Right kidney (tissue), 1 donor: ENCODE measurements around the gene TM4SF20.
"Not testable (repeated sequence)": the region's sequence is repeated elsewhere in the genome, so short reads cannot be mapped to it uniquely, and the experiment has no call there.

Experiments used
- DNase-seq: peaks from one replicate; pipeline ENCODE4 v3.0.0-alpha.2; 2016

TM4SF20 gene

DNA sequence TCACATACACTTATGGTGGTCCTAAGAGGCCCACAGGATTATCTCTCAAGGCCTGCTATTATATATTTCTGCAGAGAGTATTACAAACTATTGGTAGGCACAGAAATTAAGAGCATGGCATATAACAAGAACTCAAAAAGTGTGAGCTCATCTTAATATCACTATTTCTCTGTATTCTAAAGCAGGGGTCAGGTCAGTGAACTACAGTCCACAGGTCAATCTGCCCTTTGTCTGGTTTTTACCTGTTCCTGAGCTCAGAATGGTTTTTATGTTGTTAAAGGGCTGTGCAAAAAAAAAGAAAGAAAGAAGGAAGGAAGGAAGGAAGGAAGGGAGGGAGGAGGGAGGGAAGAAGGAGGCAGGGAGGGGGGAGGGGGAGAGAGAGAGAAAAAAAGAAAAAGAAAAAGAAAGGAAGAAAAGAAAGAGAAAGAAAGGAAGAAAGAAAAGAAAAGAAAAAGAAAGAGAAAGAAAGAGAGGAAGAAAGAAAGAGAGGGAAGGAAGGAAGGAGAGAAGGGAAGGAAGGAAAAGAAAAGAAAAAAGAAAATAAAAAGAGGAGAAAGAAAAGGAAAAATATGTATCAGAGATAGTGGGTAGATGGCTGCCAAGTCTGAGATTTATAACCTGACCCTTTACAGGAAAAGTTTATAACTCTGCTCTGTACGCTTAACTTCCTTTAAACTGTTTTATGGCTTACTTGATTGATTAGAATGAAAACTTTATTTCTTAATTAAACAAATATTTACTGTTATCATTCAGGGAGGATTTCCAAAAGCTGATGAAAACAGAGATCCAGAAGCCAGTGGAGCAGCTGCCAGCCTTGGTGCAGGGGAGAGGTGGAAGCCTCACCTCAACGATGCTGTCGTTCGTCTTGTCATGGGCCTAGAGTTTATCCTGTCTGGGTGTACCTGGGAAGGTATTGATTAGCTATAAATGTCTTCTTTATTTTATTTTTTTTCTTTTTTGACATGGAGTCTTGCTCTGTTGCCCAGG, 19.9 kb upstream of the TM4SF20 start:
- no peak for DNase-seq

DNA sequence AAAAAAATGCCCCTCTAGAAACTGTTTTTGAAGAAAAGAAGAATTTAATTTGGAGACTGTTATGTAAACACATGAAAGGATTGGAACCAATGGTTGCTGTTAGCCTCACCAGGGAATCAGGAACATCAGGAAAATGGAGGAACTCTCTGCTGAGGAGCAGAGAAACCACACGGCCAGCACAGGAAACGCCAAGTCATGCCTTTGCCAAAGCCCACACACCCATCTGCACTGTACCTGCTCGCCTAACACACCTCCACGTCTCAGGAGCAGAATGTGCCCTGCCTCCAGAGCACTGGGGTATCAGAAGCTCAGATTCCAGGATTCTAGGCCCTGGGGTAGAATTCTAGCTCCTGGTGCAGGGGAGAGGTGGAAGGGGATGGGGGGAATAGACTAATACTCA, 18.5 kb upstream of the TM4SF20 start:
- DNase-seq, result no peak

DNA sequence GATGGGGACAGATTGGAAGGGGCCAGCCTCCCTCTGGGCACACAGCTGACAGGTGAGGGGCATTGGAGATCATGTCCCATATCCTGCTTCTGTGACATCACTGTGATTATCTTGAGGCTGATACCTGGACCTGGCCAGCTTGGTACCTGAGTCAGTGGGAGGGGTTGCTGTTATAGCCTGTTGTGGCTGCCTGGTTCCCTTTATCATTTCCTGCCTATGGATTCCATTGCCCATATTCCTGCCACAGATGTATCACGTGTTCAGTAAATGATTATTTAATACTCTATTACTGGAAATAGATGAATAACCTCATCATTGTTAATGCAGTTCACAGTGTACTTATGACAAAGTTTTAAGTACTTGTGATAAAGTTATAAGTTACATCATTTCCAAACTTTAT, 16.4 kb upstream of the TM4SF20 start:
- DNase-seq, result no peak

DNA sequence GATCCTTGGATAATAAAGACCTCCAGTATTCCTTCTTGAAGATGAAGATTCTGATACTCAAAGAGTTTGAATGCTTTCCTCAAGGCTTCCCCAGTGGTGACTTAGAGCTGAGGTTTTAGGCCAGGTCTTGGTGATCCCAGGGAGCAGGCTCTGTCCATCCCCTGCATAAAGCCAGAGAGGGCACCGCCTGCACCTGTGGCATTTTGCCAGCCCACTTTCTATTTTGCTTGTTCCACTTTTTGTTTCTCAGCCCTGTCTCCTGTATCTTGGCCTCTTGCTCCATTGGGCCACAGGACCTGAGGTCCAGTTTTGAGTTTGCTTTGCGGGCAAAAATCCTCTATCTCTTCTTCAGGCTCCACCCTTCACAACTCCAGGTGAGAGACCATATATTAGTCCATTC, 15.3 kb upstream of the TM4SF20 start:
- DNase-seq, result no peak

DNA sequence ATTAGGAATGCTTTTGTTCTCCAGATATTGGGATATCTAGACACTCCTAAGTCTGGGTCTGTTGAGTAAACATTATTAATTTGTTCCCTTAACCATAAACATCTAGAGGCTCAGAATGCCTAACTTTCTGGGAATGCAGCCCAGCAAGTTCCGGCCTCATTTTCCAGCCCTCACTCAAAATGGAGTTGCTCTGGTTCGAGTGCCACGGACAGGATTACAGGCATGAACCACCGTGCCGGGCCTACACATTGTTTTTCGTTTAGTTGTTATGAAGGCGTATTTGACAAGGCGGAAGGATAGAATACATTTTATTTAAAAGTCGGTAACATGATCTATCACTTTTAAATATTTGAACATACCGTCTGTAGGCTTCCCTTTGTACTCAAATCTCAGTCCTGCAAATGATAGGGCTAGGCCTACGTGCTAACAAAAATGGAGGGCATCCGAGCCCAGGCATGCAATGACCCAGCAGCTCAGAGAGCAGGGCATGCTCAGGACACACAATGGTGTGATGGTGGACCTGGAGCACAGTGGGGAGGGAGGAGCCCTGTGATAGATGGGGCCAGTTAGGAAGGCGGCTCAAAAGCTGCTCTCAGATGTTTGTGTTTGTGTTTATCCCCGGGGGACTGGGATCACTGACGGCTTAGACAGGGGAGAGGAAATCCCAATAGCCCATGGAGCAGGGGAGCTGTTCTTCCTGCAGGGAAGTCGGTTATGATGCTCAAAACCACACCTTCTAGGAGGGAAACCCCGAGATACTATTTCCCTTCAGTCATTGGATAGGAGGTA, 11.6 kb upstream of the TM4SF20 start:
- DNase-seq, result no peak

DNA sequence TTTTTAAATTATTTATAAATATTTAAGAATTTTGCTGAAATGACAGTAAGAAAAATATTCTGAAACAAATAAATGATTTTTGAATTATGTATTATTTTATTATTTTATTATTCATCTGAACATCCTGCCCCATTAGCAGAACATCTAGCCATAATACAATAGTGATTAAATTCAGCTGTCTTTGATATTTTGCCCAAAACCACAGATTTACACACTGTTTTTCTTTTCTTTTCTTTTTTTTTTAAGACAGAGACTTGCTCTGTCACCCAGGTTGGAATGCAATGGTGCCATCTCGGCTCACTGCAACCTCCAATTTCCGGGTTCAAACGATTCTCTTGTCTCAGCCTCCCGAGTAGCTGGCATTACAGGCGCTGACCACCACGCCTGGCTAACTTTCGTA, 10.6 kb upstream of the TM4SF20 start:
- DNase-seq, result no peak

DNA sequence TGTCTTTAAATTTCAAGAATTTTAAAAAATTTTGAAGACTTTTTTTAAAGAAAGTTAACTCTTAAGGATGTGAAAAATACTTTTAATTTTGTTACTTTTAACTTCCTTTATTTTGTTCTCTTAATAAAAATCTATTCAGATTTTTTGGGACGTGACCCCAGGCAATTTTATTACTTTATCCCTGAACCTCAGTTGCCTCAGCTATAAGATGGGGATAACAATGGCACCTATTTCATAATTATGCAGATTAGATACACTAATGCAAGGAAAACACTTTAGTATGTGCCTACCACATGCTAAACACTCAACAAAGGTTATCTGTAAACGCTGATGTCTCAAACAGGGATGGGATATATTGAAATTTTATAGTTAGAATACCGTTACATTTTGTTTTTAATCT, 10.1 kb upstream of the TM4SF20 start:
- no peak for DNase-seq

DNA sequence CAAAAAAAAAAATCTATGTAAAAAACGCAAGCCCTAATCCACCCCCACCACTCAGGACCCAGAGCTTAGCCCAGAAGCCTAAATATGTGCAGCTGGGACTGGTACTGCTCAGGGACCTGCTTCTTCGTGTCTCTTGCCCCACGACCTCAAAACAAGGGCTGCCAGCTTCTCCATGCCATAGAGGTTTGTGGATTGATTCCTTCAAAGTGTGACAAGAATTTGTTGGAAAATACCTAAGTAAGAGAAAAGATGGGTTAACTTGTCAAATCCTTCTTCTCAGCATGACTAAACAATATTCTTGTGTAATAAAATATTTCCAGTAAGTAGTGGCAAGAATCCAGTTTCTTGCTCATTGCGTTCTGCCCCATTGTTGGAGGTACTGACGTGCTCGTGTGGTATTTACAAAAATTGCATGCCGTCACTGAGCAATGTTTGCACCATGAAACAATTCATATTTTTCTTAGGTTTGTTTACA, 9.5 kb upstream of the TM4SF20 start:
- DNase-seq, result no peak

DNA sequence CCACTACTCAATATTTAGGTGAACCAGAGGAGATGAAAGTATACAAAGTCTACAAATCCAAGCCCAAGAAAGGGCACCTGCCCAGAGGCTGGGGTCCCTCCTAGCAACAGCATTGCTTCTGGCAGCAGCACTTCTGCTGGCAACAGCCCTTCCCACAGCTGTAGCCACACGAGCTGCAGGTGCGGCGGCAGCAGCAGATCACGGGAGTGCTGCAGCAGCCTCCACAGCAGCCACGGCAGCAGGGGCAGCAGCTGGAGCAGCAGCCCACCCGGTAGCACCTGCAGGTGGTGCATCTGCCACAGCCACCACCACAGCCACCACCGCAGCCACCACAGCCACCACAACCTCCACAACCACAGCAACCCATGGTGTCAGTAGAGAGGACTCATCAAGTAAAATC, 8.5 kb upstream of the TM4SF20 start, which contains the start of gene SCYGR1:
SCYGR1 (minus strand) TSS at position 367 of the 400 bp plus-strand sequence; CDS start at position 367, 0 bp downstream.
- not testable (repeated sequence) for DNase-seq

DNA sequence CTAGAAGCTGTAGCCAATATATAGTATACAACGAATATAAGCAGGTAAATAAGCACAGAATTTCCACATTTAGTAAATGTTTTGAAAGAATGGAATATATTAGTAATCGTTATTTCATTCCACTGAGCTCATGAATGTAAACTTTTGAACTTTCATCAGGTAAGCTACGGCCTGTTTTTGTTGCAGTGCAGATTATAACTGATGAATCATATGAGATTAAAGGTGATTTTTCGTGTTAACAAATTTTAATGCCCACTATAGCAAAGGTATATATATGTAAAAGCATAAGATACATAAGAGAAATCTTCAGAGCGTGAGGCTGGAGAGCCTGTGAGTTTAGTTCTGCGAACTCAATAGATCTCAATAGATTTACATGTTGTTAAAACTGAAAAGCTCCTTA, 7.5 kb upstream of the TM4SF20 start:
- DNase-seq, result no peak

DNA sequence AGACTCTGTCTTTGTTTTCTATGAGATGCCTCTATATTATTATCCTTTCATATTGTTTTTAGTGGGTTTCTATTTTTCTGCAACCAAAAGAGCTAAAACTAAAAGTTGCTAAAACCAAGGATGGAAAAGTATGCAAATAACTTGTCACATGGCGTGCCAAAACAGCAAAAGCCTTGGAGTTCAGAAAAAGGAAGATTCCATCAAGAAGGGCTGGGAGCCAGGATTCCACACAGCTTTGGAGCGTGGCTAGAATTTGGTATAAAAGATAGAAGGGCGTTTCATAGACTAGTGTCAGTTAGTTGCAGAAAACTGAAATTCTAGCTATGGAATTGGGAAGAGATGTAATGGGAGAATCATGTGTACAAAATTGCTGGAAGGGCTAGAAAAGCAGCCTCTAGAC, 4.6 kb upstream of the TM4SF20 start:
- DNase-seq, result no peak

DNA sequence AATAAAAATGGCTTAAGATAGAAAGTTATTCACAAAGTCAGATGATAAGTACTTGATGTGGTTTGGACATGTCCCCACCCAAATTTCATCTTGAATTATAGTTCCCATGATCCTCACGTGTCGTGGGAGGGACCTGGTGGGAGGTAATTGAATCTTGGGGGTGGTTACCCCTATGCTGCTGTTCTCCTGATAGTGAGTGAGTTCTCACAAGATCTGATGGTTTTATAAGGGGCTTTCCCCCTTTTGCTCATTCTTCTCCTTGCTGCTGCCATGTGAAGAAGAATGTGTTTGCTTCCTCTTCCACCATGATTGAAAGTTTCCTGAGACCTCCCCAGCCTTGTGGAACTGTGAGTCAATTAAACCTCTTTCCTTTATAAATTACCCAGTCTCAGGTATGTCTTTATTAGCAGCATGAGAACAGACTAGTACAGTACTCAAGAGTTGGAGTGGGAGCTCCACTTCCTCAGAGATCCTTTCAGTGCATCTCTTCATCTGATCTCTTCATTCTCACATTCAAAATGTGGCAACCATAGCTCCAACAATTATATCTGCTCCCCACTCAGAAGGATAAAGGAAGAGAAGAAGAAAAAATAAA, 3.2 kb upstream of the TM4SF20 start:
- DNase-seq, result not testable (repeated sequence)

DNA sequence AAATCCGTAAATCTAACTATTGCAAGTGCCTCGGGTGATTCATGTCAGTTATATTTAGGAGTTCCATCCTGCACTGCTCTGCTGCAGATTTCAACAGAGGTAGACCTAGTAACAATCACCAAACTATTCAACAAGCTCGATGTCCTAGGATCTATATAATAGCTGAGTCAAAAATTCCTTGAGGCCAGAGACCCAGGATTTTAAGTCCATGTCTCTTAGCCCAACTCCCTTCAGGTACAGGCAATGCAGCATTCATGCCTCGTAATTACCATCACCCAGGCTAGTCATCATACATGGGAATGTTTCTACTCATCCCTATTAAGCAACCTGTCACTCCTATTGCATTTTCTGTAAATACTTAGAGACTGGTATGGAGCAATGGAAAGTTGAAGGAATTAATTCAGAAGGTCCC, 729 bp downstream of the TM4SF20 start:
- DNase-seq, result no peak

DNA sequence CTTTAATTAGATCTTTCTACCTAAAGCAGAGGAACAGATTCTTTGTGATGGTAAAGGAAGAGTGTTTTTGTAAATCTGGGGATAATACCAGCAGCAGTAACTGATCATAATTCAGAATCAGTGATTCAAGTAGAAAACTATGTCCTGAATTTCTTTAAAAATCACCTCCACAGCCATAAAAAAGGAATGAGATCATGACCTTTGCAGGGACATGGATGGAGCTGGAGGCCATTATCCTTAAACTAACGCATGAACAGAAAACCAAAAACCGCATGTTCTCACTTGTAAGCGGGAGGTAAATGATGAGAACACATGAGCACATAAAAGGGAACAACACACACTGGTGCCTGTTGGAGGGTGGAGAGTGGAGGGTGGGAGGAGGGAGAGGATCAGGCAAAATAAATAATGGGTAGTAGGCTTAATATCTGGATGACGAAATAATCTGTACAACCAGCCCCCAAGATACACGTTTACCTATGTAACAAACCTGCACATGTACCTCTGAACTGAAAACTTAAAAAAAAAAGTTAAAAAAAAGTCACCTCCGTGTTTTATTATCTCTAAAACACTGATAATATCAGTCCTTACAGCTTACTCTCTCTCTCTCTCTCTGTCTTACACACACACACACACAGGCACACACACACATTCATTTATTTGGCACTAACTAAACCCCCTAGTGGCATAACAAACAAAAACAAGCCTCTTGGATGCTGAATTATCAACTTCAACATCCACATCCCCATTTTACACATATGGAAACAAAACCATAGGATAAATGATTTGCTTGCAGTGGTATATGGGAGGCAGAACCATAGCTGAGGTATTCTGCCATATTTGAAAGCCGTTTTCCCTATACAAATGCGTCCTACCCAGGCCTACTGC, 1.4 kb downstream of the TM4SF20 start:
- no peak for DNase-seq

DNA sequence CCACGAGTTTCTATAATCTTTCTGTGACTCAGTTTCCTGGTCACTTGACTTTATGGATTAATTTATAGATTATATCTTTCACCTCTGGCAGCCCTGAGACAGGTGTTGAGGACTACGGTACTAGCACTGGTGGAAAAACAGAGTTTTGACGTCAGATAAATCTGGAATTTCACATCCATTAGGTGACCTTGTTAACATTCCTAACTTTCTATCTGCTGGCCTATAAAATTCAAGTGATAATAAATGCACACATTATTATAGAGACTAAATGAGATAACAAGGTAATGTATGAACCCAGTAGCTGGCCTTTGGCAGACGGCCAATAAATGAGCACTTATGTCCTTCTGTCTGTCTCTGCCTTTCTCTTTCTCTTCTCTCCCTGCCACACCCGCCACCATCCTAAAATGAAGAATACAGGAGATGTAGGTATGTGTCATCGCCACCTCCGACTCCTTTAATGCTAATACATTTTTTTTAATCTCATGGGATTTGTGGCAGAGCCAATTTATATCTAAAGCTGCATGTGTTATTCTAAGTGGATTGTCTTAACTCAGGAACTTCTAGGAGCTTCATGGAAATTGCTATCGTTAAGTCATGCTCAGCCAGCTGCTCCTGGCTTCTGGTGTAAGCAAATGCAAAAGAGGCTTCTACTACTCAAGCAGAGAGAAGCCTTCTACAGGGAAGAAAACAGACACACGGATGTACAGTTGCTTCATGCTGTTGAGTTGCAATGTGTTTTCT, 2.3 kb downstream of the TM4SF20 start:
- no peak for DNase-seq

DNA sequence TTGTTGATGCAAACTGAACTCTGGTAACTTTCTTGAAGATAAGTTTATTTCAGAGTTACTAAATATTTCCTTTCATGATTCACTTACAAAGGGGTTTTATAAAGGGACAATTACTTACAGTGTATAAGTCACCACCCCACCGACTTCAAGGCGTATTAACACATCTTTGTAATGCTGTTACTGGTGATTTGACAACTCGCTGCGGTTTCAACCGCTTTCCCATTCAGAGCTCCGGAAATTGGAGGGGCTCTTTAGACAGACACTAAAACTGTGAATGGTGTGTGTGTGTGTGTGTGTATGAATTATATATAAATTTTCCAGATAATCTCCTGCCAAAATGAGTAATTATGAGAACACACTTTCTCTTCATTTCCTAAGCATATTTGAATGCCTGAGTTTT, 4.9 kb downstream of the TM4SF20 start:
- DNase-seq, result no peak

DNA sequence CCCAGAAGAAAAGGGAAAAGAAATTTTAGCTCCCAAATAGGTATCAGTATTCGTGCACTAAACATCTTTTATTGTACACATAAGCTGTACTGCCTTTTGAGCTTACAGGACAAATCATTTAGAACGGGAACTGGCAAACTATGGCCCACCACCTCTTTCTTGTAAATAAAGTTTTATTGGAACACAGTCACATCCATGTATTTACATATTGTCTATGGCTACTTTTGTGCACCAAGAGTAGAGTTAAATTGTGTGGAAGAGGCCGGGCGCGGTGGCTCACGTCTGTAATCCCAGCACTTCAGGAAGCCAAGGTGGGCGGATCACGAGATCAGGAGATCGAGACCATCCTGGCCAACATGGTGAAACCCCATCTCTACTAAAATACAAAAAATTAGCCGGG, 5.7 kb downstream of the TM4SF20 start:
- no peak for DNase-seq

DNA sequence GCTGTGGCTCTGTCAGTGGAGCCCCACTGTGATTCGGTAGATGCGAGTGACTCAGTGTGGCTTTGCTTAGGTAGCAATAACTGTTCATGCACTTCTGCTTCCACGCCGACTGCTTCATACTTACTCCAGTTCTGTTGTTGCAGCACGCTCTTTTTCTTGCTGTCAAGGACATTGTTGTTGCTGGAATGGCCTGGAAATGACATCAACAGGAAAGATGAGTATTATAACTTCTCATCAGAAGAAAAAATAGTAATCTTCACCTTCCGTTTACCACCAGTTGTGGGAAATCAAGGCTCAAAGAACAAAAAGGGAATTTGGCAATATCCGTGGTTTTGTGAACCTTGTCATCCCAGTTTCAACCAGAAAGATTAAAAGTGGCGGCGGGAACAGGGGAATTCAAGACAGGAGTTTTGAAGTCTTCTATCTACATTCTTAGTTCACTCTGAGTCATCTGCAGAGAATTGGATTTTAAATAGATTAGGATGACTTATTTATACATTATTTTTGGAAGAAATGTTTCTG, 8.3 kb downstream of the TM4SF20 start:
- DNase-seq, result no peak

DNA sequence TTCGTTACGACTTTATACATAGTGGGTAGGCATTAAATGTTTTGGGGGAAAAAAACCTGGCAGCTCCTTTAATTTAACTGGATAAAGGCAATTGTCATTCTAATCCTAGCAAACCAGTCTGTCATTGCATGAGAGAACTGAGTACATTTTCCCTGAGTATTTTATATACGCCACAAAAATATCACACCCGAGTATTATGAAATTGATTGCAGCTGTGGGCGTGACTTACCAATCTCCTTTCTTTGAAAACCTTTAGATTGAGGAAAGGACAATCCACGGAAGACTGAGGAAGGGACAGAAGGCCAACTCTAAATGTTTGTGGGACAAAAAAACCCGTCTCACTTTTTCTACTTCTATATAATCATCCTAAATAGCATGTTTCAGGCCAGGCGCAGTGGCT, 9.0 kb downstream of the TM4SF20 start:
- DNase-seq, result no peak

DNA sequence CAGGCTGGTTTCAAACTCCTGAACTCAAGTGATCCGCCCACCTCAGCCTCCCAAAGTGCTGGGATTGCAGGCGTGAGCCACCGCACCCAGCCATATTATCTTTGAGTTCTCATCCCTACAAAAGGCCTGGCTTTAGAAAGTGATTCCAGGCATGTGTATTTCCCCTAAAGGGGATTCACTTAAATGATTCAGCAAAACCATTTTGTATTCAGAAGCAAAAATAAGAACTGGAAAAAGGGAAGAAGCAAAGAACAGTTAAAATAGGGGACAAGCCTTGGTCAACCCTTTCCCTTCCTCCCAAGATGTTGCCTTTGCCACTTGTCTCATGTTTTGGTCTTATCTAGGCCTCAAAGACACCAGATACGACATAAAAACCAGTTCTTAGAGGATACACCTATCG, 10.5 kb downstream of the TM4SF20 start:
- no peak for DNase-seq

DNA sequence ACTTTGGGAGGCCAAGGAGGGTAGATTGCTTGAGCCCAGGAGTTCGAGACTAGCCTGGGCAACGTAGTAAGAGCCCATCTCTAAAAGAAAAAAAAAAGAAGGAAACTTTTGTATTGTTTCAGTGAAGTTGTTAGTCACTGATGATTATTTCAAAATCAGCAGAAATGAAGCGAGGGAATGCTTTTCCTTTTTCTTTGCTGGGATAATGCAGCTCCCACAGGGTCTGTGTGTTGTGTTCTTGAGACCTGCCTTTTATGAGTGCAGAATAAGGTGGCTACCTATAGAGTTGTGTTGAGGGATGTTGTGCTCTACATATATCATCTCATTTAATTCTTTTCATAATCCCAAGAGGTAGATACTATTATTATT, 11.7 kb downstream of the TM4SF20 start:
- no peak for DNase-seq
